Neutrophil (primary cell): ENCODE results near the gene ACAD11.
"Not testable (repeated sequence)": the region's sequence is repeated elsewhere in the genome, so short reads cannot be mapped to it uniquely, and the experiment has no call there.

Experiments
- H3K27ac ChIP-seq: fragments of 200-600 bp; sonication (generic); 2 replicates; pipeline ENCODE4 v1.5.1; 2016; ENCODE audit warnings: mild to moderate bottlenecking, moderate library complexity
- H3K27me3 ChIP-seq: fragments of 200-600 bp; sonication (generic); 2 replicates; pipeline ENCODE4 v1.6.0; 2016; ENCODE audit warnings: mild to moderate bottlenecking
- H3K36me3 ChIP-seq: fragments of 200-600 bp; sonication (generic); 2 replicates; pipeline ENCODE4 v1.5.1; 2017
- H3K4me1 ChIP-seq, 2 experiments: fragments of 200-600 bp in 1 of 2; sonication (generic) in 1 of 2; 1 replicate in 1 of 2; 2 replicates in 1 of 2; pipeline versions ENCODE4 v1.5.1 to v1.6.1; 2013 to 2016; ENCODE audit warnings: low read depth in 1 of 2, low read length in 1 of 2, mild to moderate bottlenecking in 1 of 2, moderate library complexity in 1 of 2; ENCODE audit not compliant: control insufficient read depth in 1 of 2, insufficient read depth in 1 of 2
- H3K4me3 ChIP-seq, 2 experiments: fragments of 200-600 bp in 1 of 2; sonication (generic) in 1 of 2; 1 replicate in 1 of 2; 2 replicates in 1 of 2; pipeline ENCODE4 v1.5.1; 2013 to 2016; ENCODE audit warnings: low read depth in 1 of 2, low read length in 1 of 2, mild to moderate bottlenecking in 1 of 2, moderate library complexity in 1 of 2
- H3K9me3 ChIP-seq: fragments of 200-600 bp; sonication (generic); 2 replicates; pipeline ENCODE4 v1.5.1; 2016
- CTCF ChIP-seq: fragments of 200-600 bp; sonication (generic); IDR thresholded peaks from 2 replicates; pipeline ENCODE4 v1.5.1; 2016; ENCODE audit warnings: antibody characterized with exemption

Gene ACAD11

GRCh38 chr3:132650153-132650552 lies 9.5 kb downstream of the ACAD11 start:
- Histone ChIP-seq H3K4me1 (peaks cover 9 to 11% of the 10 kb centered on the region in 2 experiments), H3K9me3 (no peaks in the 10 kb centered on the region), H3K27me3 (no peaks in the 10 kb centered on the region), H3K27ac (no peak overlapping the region), H3K4me3 (no peak overlapping the region), H3K36me3 (no peaks in the 10 kb centered on the region)
- no peak for TF ChIP-seq CTCF

- H3K36me3 ChIP-seq: no peaks in the 10 kb centered on the region
- TF ChIP-seq CTCF: no peak
- no peaks in the 10 kb centered on the region for H3K27me3 ChIP-seq
- no peaks in the 10 kb centered on the region for H3K9me3 ChIP-seq
- peaks cover 33% of the 10 kb centered on the region in 2 experiments for H3K4me1 ChIP-seq
- no peak overlapping the region for H3K27ac ChIP-seq
- no peak overlapping the region for H3K4me3 ChIP-seq
Measured at GRCh38 chr3:132645058-132645457, 14.6 kb downstream of the ACAD11 start.

GRCh38 chr3:132643366-132643765 lies 16.2 kb downstream of the ACAD11 start:
- no peak for TF ChIP-seq CTCF
- H3K27ac ChIP-seq: peak overlapping the region; percentile 83
- H3K4me3 ChIP-seq: peak overlapping the region in 1 of 2 experiments; percentile 16
- H3K9me3 ChIP-seq: no peaks in the 10 kb centered on the region
- H3K27me3 ChIP-seq: no peaks in the 10 kb centered on the region
- H3K4me1 ChIP-seq: peaks cover 33% of the 10 kb centered on the region in 2 experiments
- H3K36me3 ChIP-seq: peaks cover 10% of the 10 kb centered on the region

GRCh38 chr3:132642539-132642847 lies 17.1 kb downstream of the ACAD11 start:
- no peak overlapping the region for H3K4me3 ChIP-seq
- H3K36me3 ChIP-seq: peaks cover 18% of the 10 kb centered on the region
- no peaks in the 10 kb centered on the region for H3K9me3 ChIP-seq
- no peaks in the 10 kb centered on the region for H3K27me3 ChIP-seq
- peak overlapping the region; percentile 83 for H3K27ac ChIP-seq
- peaks cover 33% of the 10 kb centered on the region in 2 experiments for H3K4me1 ChIP-seq
- peak; percentile 5 for TF ChIP-seq CTCF

GRCh38 chr3:132641837-132642538 lies 17.6 kb downstream of the ACAD11 start:
- H3K4me3 ChIP-seq: no peak overlapping the region
- H3K4me1 ChIP-seq: peaks cover 33% of the 10 kb centered on the region in 2 experiments
- H3K27ac ChIP-seq: peak overlapping the region; percentile 83
- H3K36me3 ChIP-seq: peaks cover 22% of the 10 kb centered on the region
- no peaks in the 10 kb centered on the region for H3K9me3 ChIP-seq
- no peaks in the 10 kb centered on the region for H3K27me3 ChIP-seq
- TF ChIP-seq CTCF: peak; percentile 32

GRCh38 chr3:132641427-132641826 lies 18.2 kb downstream of the ACAD11 start:
- not testable (repeated sequence) for H3K4me3 ChIP-seq, H3K9me3 ChIP-seq, H3K27me3 ChIP-seq
- peaks cover 27% of the 10 kb centered on the region for H3K36me3 ChIP-seq
- peak overlapping the region; percentile 83 for H3K27ac ChIP-seq
- peaks cover 33% of the 10 kb centered on the region in 2 experiments for H3K4me1 ChIP-seq
